K562 (cell line): ENCODE results near the gene CFAP92.

Source experiments
- ATF2 ChIP-seq: sonication (generic); formaldehyde crosslinking; IDR thresholded peaks from 2 replicates; pipeline ENCODE4 v1.8.1; 2022; ENCODE audit warnings: missing genetic modification reagents
- E4F1 ChIP-seq: fragments of 250-450 bp; sonication (Bioruptor Pico); IDR thresholded peaks from 2 replicates; pipeline ENCODE4 v1.5.0; 2021; ENCODE audit warnings: mild to moderate bottlenecking, borderline replicate concordance
- IRF2 ChIP-seq: sonication (generic); formaldehyde crosslinking; IDR thresholded peaks from 2 replicates; pipeline ENCODE4 v1.8.1; 2022; ENCODE audit warnings: mild to moderate bottlenecking, missing genetic modification reagents
- NFIC ChIP-seq: fragments of 450-650 bp; IDR thresholded peaks from 2 replicates; pipeline ENCODE4 v1.6.1; 2017; ENCODE audit warnings: mild to moderate bottlenecking, inconsistent platforms
- NFYB ChIP-seq: IDR thresholded peaks from 2 replicates; pipeline ENCODE4 v1.6.1; 2011; ENCODE audit warnings: mild to moderate bottlenecking, moderate library complexity; ENCODE audit not compliant: insufficient read length; ENCODE audit errors: extremely low read depth
- POLR2AphosphoS5 ChIP-seq: IDR thresholded peaks from 2 replicates; pipeline ENCODE4 v1.6.1; 2011; ENCODE audit warnings: mild to moderate bottlenecking, low read depth, low read length, moderate library complexity; ENCODE audit not compliant: control insufficient read depth, insufficient read depth
- RNF2 ChIP-seq: sonication (generic); IDR thresholded peaks from 2 replicates; pipeline ENCODE4 v1.6.1; 2016
- SIRT6 ChIP-seq: IDR thresholded peaks from one replicate; pipeline ENCODE4 v1.6.1; 2012; ENCODE audit warnings: low read depth, mild to moderate bottlenecking, control low read depth, inconsistent platforms, low read length, moderate library complexity
- ZNF24 ChIP-seq: fragments of 450-650 bp; IDR thresholded peaks from 2 replicates; pipeline ENCODE4 v1.6.1; 2016
- ZNF507 ChIP-seq: conservative IDR thresholded peaks from 2 replicates; pipeline ENCODE4 v1.6.1; 2017; ENCODE audit warnings: missing genetic modification characterization, missing compliant biosample characterization
- TF ChIP-seq, protein P1 (sequence below): fragments of 250-450 bp; sonication (Bioruptor Pico); IDR thresholded peaks from 2 replicates; pipeline ENCODE4 v1.4.0; 2020; ENCODE audit warnings: borderline replicate concordance

GRCh38 chr3:128908951-128909350 lies 84.9 kb downstream of the CFAP92 start:
- TF ChIP-seq, protein P1, sequence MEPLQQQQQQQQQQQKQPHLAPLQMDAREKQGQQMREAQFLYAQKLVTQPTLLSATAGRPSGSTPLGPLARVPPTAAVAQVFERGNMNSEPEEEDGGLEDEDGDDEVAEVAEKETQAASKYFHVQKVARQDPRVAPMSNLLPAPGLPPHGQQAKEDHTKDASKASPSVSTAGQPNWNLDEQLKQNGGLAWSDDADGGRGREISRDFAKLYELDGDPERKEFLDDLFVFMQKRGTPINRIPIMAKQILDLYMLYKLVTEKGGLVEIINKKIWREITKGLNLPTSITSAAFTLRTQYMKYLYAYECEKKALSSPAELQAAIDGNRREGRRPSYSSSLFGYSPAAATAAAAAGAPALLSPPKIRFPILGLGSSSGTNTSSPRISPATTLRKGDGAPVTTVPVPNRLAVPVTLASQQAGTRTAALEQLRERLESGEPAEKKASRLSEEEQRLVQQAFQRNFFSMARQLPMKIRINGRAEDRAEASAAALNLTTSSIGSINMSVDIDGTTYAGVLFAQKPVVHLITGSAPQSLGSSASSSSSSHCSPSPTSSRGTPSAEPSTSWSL (CRISPR knock-in tag): no peak
- TF ChIP-seq SIRT6 (no peak), IRF2 (CRISPR knock-in tag) (no peak), POLR2AphosphoS5 (no peak), E4F1 (CRISPR knock-in tag) (no peak), NFIC (no peak), ZNF507 (tag) (no peak), RNF2 (no peak), ATF2 (CRISPR knock-in tag) (no peak), NFYB (no peak), ZNF24 (no peak)
